ENCODE data around the gene ANO7.

The ANO7 gene

DNA sequence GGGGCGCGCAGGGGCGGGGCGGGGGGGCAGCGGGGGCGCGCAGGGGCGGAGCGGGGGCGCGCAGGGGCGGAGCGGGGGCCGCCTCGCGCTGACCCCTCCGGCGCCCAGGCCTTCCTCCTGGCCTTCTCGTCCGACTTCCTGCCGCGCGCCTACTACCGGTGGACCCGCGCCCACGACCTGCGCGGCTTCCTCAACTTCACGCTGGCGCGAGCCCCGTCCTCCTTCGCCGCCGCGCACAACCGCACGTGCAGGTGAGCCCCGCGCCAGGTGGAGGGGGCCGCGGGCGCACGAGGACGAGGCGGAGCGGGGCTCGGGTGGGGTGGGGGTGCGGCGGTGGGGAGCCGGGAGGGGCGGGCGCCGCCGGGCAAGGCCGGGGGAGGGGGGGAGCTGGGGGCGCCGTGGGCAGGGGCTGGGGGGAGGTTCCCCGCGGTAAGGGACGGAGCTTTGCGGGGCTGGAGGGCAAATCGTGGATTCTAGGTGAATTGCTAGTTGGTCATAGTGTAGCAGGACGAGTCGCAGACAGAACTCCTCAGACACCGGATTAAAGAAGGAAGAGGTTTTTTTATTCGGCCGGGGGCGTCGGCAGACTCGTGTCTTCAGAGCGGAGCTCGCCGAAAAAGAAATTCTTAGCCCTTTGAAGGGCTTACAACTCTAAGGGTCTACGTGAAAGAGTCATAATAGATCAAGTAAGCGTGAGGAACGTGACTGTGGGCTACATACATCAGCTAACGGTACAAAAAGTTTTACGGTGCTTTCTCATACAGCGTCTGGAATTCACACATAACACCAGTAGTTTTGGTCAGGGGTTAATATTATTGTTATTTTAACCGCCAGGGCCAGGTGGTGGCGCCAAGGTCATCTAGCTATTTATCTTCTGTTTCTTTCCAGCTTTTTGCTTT is 29.9 kb downstream of the ANO7 start:
- H3K4me3 ChIP-seq (ENCODE audit: low read depth, low read length) = peak overlapping the region; percentile 59
- TF ChIP-seq, protein P1, sequence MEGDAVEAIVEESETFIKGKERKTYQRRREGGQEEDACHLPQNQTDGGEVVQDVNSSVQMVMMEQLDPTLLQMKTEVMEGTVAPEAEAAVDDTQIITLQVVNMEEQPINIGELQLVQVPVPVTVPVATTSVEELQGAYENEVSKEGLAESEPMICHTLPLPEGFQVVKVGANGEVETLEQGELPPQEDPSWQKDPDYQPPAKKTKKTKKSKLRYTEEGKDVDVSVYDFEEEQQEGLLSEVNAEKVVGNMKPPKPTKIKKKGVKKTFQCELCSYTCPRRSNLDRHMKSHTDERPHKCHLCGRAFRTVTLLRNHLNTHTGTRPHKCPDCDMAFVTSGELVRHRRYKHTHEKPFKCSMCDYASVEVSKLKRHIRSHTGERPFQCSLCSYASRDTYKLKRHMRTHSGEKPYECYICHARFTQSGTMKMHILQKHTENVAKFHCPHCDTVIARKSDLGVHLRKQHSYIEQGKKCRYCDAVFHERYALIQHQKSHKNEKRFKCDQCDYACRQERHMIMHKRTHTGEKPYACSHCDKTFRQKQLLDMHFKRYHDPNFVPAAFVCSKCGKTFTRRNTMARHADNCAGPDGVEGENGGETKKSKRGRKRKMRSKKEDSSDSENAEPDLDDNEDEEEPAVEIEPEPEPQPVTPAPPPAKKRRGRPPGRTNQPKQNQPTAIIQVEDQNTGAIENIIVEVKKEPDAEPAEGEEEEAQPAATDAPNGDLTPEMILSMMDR (conservative IDR thresholded peaks at IDR 0.05; ENCODE audit: low read depth, low read length) = peak; percentile 27
- peak; percentile 13 for DNase-seq (ENCODE audit: low read depth)

DNA sequence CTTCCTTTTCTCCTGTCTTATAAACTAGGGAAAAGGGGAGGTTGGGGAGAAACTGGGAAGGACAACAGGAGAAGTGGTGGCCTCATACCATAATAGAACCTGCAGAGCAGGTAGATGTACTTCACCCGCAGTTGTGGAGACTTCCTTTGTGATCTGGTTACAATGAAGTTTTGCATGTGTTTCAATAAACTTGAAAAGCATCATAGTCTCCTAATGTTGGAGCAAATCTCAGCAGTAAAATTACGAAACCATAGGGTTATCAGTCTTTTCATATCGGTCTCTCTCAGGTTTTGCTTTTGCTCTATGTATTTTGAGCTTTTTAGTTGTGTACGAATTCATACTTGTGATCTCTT is 30.5 kb downstream of the ANO7 start:
- no peak overlapping the region for H3K4me3 ChIP-seq (ENCODE audit: low read depth, low read length)
- TF ChIP-seq, protein P1 (conservative IDR thresholded peaks at IDR 0.05; ENCODE audit: low read depth, low read length) = no peak
- DNase-seq (ENCODE audit: low read depth) = no peak

DNA sequence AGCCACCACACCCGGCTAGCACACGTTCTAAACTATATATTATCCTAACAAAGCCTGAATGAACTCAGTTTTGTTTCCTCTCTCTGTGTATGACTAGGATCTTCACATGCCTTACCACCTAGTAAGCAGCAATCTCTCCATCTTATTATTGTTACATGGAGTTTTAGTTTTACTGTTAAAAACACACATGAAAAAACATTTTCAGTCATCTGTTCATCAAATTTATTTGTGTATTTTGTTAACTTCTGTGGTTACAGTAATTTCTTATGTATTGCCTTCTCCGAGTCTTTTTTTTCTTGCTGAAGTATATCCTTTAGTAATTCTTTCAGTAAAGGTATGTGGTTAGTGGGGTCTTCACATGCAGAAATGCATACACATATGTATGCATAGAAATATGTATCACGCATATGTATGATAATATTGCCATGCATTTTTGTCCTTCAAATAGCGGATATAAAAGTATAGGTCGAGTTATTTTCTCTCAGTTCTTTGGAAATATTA is 31.4 kb downstream of the ANO7 start:
- no peak for DNase-seq (ENCODE audit: low read depth)
- TF ChIP-seq, protein P1 (conservative IDR thresholded peaks at IDR 0.05; ENCODE audit: low read depth, low read length) = no peak
- H3K4me3 ChIP-seq (ENCODE audit: low read depth, low read length) = no peak overlapping the region

DNA sequence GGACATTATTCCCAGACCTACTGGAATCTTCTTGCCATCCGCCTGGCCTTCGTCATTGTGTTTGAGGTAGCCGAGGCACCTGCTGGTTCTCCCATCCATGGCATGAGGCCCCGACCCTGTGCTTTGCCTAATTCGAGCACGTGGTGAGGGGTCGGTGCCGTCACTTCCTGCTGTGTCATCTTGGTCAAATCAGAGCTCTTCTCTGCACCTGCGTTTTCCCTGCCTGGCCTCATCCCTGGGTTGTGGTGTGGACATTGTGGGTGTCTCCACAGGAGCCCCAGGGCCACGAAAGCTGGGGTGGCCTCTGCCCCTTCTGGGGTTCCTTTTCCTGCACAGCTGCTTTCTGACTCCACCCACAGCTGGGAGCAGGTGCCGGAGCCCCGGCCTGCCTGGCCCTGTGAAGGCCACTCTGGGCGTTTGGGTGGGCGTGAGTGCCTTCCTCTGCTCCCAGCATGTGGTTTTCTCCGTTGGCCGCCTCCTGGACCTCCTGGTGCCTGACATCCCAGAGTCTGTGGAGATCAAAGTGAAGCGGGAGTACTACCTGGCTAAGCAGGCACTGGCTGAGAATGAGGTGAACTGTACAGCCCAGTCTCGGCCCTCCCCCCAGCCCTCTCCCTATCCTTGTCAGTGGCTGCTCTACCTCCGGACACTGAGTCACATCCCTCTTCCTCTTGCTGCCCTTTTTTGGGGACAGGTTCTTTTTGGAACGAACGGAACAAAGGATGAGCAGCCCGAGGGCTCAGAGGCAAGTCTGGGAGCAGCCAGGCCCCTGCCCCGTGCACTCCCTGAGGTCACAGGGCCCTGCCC is 34.9 kb downstream of the ANO7 start:
- TF ChIP-seq, protein P1 (conservative IDR thresholded peaks at IDR 0.05; ENCODE audit: low read depth, low read length) = no peak
- no peak overlapping the region for H3K4me3 ChIP-seq (ENCODE audit: low read depth, low read length)
- no peak for DNase-seq (ENCODE audit: low read depth)

DNA sequence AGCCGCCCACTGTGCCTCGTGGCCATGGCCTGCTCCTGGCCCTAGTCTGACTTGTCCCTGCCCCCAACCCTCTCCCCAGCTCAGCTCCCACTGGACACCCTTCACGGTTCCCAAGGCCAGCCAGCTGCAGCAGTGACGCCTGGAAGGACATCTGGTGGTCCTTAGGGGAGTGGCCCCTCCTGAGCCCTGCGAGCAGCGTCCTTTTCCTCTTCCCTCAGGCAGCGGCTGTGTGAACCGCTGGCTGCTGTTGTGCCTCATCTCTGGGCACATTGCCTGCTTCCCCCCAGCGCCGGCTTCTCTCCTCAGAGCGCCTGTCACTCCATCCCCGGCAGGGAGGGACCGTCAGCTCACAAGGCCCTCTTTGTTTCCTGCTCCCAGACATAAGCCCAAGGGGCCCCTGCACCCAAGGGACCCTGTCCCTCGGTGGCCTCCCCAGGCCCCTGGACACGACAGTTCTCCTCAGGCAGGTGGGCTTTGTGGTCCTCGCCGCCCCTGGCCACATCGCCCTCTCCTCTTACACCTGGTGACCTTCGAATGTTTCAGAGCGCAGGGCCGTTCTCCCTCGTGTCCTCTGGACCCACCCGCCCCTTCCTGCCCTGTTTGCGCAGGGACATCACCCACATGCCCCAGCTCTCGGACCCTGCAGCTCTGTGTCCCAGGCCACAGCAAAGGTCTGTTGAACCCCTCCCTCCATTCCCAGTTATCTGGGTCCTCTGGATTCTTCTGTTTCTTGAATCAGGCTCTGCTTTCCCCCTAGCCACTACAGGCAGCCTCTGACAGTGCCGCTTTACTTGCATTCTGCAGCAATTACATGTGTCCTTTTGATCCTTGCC is 35.8 kb downstream of the ANO7 start:
- TF ChIP-seq, protein P1 (conservative IDR thresholded peaks at IDR 0.05; ENCODE audit: low read depth, low read length) = peak; percentile 13
- peak; percentile 48 for DNase-seq (ENCODE audit: low read depth)
- no peak overlapping the region for H3K4me3 ChIP-seq (ENCODE audit: low read depth, low read length)

DNA sequence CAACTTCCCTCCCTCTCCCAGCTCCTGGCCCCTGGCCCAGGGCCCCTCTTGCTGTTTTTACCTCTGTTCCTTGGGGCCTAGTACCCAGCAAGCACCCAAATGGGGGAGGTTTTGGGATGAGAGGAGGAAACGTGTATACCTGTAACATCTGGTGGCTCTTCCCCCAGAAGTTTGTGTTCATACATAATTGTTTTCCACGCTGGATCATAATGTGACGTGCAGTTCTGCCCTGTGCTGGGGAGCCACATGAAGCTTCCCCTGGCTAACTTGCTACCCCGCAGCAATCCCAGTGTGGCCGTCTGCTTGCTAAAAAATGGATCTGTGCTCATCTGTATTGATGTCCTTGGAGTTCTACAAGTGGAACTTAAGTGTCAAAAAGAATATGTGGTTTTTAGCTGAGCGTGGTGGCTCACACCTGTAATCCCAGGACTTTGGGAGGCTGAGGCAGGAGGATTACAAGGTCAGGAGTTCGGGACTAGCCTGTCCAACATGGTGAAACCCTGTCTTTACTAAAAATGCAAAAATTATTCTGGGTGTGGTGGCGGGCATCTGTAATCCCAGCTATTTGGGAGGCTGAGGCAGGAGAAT is 36.5 kb downstream of the ANO7 start:
- no peak overlapping the region for H3K4me3 ChIP-seq (ENCODE audit: low read depth, low read length)
- DNase-seq (ENCODE audit: low read depth) = no peak
- TF ChIP-seq, protein P1 (conservative IDR thresholded peaks at IDR 0.05; ENCODE audit: low read depth, low read length) = no peak
